Measurements from ENCODE around the gene CKAP2L.

- TF ChIP-seq EZH2 (IDR thresholded peaks at IDR 0.05; ENCODE audit: low read depth, unreplicated experiment) (no peak), CTCF (conservative IDR thresholded peaks at IDR 0.05; ENCODE audit: low read depth in 2 of 2) (no peak), POLR2AphosphoS5 (IDR thresholded peaks at IDR 0.05; ENCODE audit: low read depth) (no peak), ETS1 (IDR thresholded peaks at IDR 0.05) (no peak), ZNF114 (CRISPR knock-in tag; IDR thresholded peaks at IDR 0.05) (no peak)
These were observed 28.0 kb upstream of the CKAP2L start for GRCh38 chr2:112792419-112792818.

Measured in GM23338 (cell line).